ENCODE measurements around the gene NCBP2L. TPM values are rescaled to one million over a fixed set of nuclear protein-coding genes. Genes with fewer than 3 reads are reported as not detected.
"Not testable (repeated sequence)": the region's sequence is repeated elsewhere in the genome, so short reads cannot be mapped to it uniquely, and the experiment has no call there.

Gene NCBP2L
- total RNA-seq, 6 experiments from 2014 or later = not detected

- TF ChIP-seq POLR2A (IDR thresholded peaks at IDR 0.05) = no peak
- Histone ChIP-seq H3K4me1 (no peaks in the 10 kb centered on the region), H3K27ac (no peak overlapping the region), H3K9me3 (no peaks in the 10 kb centered on the region), H3K4me3 (no peak overlapping the region), H3K36me3 (no peaks in the 10 kb centered on the region), H3K27me3 (peaks cover 4 to 9% of the 10 kb centered on the region in 2 donors)
- intact Hi-C loops (cut with DNase I) = no loop called here
- ATAC-seq (no peak), DNase-seq (no peak)
- WGBS (ENCODE audit: insufficient coverage, low coverage, low lambda C conversion rate, missing lambda C conversion rate) = 0% methylated on average over 1 of the region's 1 CpG
Measured at GRCh38 chrX:107787827-107788226, 10.3 kb downstream of the NCBP2L start.

- WGBS (ENCODE audit: insufficient coverage, low coverage, low lambda C conversion rate, missing lambda C conversion rate) = 56% methylated on average over 1 of the region's 1 CpG
- intact Hi-C loops (cut with DNase I) = no loop called here
- TF ChIP-seq POLR2A (IDR thresholded peaks at IDR 0.05) = no peak
- no peak for TF ChIP-seq CTCF (IDR thresholded peaks at IDR 0.05)
- ATAC-seq (no peak), DNase-seq (no peak)
- H3K4me1 ChIP-seq = no peaks in the 10 kb centered on the region
- no peak overlapping the region for H3K27ac ChIP-seq
- no peaks in the 10 kb centered on the region for H3K36me3 ChIP-seq
- peaks cover 0 to 8% of the 10 kb centered on the region in 2 donors for H3K27me3 ChIP-seq
- H3K9me3 ChIP-seq = peaks cover 0 to 2% (median 0%) of the 10 kb centered on the region in 4 donors
- H3K4me3 ChIP-seq = no peak overlapping the region
Measured at GRCh38 chrX:107804427-107804826, 26.9 kb downstream of the NCBP2L start.

- TF ChIP-seq POLR2A (IDR thresholded peaks at IDR 0.05) = no peak
- no peak for TF ChIP-seq CTCF (IDR thresholded peaks at IDR 0.05)
Measured at GRCh38 chrX:107805179-107805578, 27.6 kb downstream of the NCBP2L start.

GRCh38 chrX:107810053-107810452, 32.5 kb downstream of the NCBP2L start:
- H3K9me3 ChIP-seq; H3K36me3 ChIP-seq; intact Hi-C loops (cut with DNase I); H3K27me3 ChIP-seq; H3K4me3 ChIP-seq; H3K4me1 ChIP-seq; DNase-seq; H3K27ac ChIP-seq; ATAC-seq: not testable (repeated sequence)
- whole genome bisulfite sequencing (ENCODE audit: insufficient coverage, low coverage, low lambda C conversion rate, missing lambda C conversion rate) = 75% methylated on average over 10 of the region's 10 CpGs

More at GRCh38 chrX:107805179-107805578, 27.6 kb downstream of the NCBP2L start:
- no peak for DNase-seq
- peaks cover 0 to 2% (median 0%) of the 10 kb centered on the region in 4 donors for H3K9me3 ChIP-seq
- peaks cover 0 to 8% of the 10 kb centered on the region in 2 donors for H3K27me3 ChIP-seq
- ATAC-seq = no peak
- no peak overlapping the region for H3K27ac ChIP-seq
- no peak overlapping the region for H3K4me3 ChIP-seq
- intact Hi-C loops (cut with DNase I) = no loop called here
- WGBS (ENCODE audit: insufficient coverage, low coverage, low lambda C conversion rate, missing lambda C conversion rate) = 79% methylated on average over 3 of the region's 3 CpGs
- no peaks in the 10 kb centered on the region for H3K4me1 ChIP-seq
- H3K36me3 ChIP-seq = no peaks in the 10 kb centered on the region

GRCh38 chrX:107818900-107819521, 41.5 kb downstream of the NCBP2L start:
- intact Hi-C loops (cut with DNase I) = no loop called here
- no peaks in the 10 kb centered on the region for H3K4me1 ChIP-seq
- TF ChIP-seq CTCF (IDR thresholded peaks at IDR 0.05) = no peak
- TF ChIP-seq POLR2A (IDR thresholded peaks at IDR 0.05) = no peak
- H3K27ac ChIP-seq = no peak overlapping the region
- no peaks in the 10 kb centered on the region for H3K27me3 ChIP-seq
- DNase-seq = no peak
- no peaks in the 10 kb centered on the region for H3K36me3 ChIP-seq
- H3K9me3 ChIP-seq = no peaks in the 10 kb centered on the region
- ATAC-seq = no peak
- H3K4me3 ChIP-seq = no peak overlapping the region
